ENCODE results near the gene HS3ST6. TPM values are rescaled to one million over a fixed set of nuclear protein-coding genes. Genes with fewer than 3 reads are reported as not detected.

Gene HS3ST6
- total and polyA plus RNA-seq, 9 of the 15 experiments (the other 6 are each of a cell fraction or from before 2014, with no cell fraction given) = not detected

- peak; percentile 66; the same call in 1 of the 2 replicates for TF ChIP-seq EP400 (IDR thresholded peaks at IDR 0.05)
- peak; percentile 73; the same call in 1 of the 2 replicates for TF ChIP-seq NKRF (IDR thresholded peaks at IDR 0.05; ENCODE audit: borderline replicate concordance)
- no peak for TF ChIP-seq ZNF785 (CRISPR knock-in tag; IDR thresholded peaks at IDR 0.05)
- peak in 1 of 3 experiments; percentile 16 for TF ChIP-seq YY1 (IDR thresholded peaks at IDR 0.05; ENCODE audit: borderline replicate concordance in 1 of 3, control insufficient read depth in 1 of 3, extremely low read depth in 1 of 3, insufficient read depth in 3 of 3, insufficient read length in 1 of 3, insufficient replicate concordance in 2 of 3, low read depth in 1 of 3, low read length in 2 of 3)
- TF ChIP-seq ETS2 (tag; IDR thresholded peaks at IDR 0.05; ENCODE audit: borderline replicate concordance, poor library complexity, severe bottlenecking) = no peak
- no peak for TF ChIP-seq TCF3 (CRISPR knock-in tag; IDR thresholded peaks at IDR 0.05)
- no peak for TF ChIP-seq SMAD3 (CRISPR knock-in tag; conservative IDR thresholded peaks at IDR 0.05)
- TF ChIP-seq PKNOX1 (IDR thresholded peaks at IDR 0.05) = peak; percentile 23; the same call in 1 of the 2 replicates
- peak; percentile 93 to 98 for TF ChIP-seq E2F6 (IDR thresholded peaks at IDR 0.05; ENCODE audit: borderline replicate concordance in 1 of 2, extremely low read depth in 1 of 2, insufficient read depth in 1 of 2, insufficient read length in 1 of 2, low read depth in 1 of 2, low read length in 1 of 2, poor library complexity in 1 of 2, severe bottlenecking in 1 of 2)
- TF ChIP-seq ZC3H8 (IDR thresholded peaks at IDR 0.05) = no peak
- TF ChIP-seq HIVEP1 (CRISPR knock-in tag; IDR thresholded peaks at IDR 0.05) = no peak
- TF ChIP-seq SRSF3 (IDR thresholded peaks at IDR 0.05; ENCODE audit: insufficient read depth, low read length) = no peak
- no peak for TF ChIP-seq BCLAF1 (IDR thresholded peaks at IDR 0.05; ENCODE audit: borderline replicate concordance in 1 of 2, control insufficient read depth in 1 of 2, low read depth in 2 of 2, low read length in 1 of 2)
- TF ChIP-seq HMG20B (CRISPR knock-in tag; IDR thresholded peaks at IDR 0.05) = no peak
- TF ChIP-seq NCOA1 (IDR thresholded peaks at IDR 0.05; ENCODE audit: low read depth) = peak; percentile 20; the same call in 1 of the 2 replicates
- no peak for TF ChIP-seq NEUROD1 (IDR thresholded peaks at IDR 0.05; ENCODE audit: borderline replicate concordance, low read depth, low read length, partially characterized antibody)
- no peak for TF ChIP-seq KAT2B (IDR thresholded peaks at IDR 0.05; ENCODE audit: low read depth, low read length)
Observed at GRCh38 chr16:1871974-1872635, 46.1 kb downstream of the HS3ST6 start, which contains the start of gene MEIOB (continued).
